GM12892 (cell line): Measurements from ENCODE around the gene ADRA2C. TPM values are rescaled to one million over a fixed set of nuclear protein-coding genes. Genes with fewer than 3 reads are reported as not detected.

ENCODE experiments used
- DNase-seq: peaks from one replicate; pipeline ENCODE4 v3.0.0; 2011; ENCODE audit not compliant: insufficient read length
- FAIRE-seq: peaks from 2 replicates; lab custom pipeline; 2011; peaks lifted over from hg19 to GRCh38; lab: Jason Lieb, UNC
- POLR2A ChIP-seq: IDR thresholded peaks from 2 replicates; pipeline ENCODE4 v1.6.1; 2011; ENCODE audit warnings: low read depth, low read length, control low read depth
- POLR2AphosphoS5 ChIP-seq: IDR thresholded peaks from 2 replicates; pipeline ENCODE4 v1.6.1; 2011; ENCODE audit warnings: low read depth, low read length, control low read depth
- TAF1 ChIP-seq: IDR thresholded peaks from 2 replicates; pipeline ENCODE4 v1.6.1; 2011; ENCODE audit warnings: low read depth, mild to moderate bottlenecking, control low read depth, low read length, borderline replicate concordance
- polyA plus RNA-seq: library from polyadenylated mRNA; unstranded; fragments of >200 nt; gene quantifications from one replicate; pipeline ENCODE4 v1.2.1, GENCODE V29; 2012; ENCODE audit warnings: missing spikeins, inconsistent platforms; ENCODE audit not compliant: missing spikeins

The ADRA2C gene
- polyA plus RNA-seq = not detected

- FAIRE-seq = no peak
- no peak for TF ChIP-seq POLR2AphosphoS5
- no peak for TF ChIP-seq POLR2A
- TF ChIP-seq TAF1 = no peak
- no peak for DNase-seq
Observed at GRCh38 chr4:3766036-3766784, at the start of gene ADRA2C. ADRA2C (plus strand) TSS chr4:3766385; CDS start chr4:3766607, 222 bp downstream.

GRCh38 chr4:3716631-3717235 is 49.5 kb upstream of the ADRA2C start:
- TF ChIP-seq POLR2AphosphoS5 (no peak), POLR2A (no peak), TAF1 (no peak)
- no peak for DNase-seq
- FAIRE-seq = no peak

GRCh38 chr4:3717241-3717640 is 48.9 kb upstream of the ADRA2C start:
- no peak for TF ChIP-seq TAF1
- TF ChIP-seq POLR2A = no peak
- no peak for TF ChIP-seq POLR2AphosphoS5
- FAIRE-seq (no peak), DNase-seq (no peak)

GRCh38 chr4:3718462-3718861 is 47.7 kb upstream of the ADRA2C start:
- no peak for DNase-seq
- no peak for TF ChIP-seq POLR2A
- no peak for TF ChIP-seq POLR2AphosphoS5
- TF ChIP-seq TAF1 = no peak
- no peak for FAIRE-seq

GRCh38 chr4:3719191-3719590 is 47.0 kb upstream of the ADRA2C start:
- no peak for FAIRE-seq
- TF ChIP-seq TAF1 (no peak), POLR2A (no peak), POLR2AphosphoS5 (no peak)
- no peak for DNase-seq

DNA sequence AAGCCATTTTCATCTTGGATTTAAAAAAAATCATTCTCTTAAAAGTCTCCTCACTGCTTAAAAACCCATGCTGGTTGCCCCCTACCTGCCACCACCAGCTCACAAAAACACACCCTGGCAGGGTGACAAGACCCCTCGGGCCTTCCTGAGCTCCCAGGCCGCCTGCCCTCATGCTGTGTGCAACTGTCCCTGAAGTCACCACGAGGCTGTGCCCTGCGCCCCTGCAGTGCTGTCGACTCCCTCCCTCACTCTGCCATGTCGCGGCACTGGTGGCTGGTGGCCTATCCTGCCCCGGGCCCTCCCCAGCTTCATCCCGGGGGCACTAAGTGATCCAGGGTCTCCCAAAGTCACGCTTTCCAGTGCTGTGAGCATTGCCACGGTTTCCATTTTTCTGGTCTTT is 46.3 kb upstream of the ADRA2C start:
- TF ChIP-seq POLR2AphosphoS5 (no peak), POLR2A (no peak), TAF1 (no peak)
- no peak for FAIRE-seq
- no peak for DNase-seq

DNA sequence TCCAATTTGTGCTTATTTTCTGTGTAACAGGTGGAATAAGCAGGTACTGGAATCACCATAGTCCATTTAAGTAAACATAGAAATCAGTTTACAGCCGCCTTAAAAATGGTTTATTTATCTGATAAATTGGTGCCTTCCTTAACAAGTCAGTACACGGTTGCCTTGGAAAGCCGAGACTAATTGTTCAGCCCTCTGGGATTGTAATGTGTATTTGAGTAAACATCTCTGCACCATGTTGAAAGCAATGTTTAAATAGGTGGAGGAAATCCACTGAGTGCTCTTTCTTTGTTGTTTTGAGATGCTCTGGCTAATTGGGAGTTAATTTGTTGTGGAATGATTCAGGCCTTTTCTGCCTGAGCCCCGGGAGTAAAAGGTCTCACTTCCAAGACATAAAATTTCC is 45.7 kb upstream of the ADRA2C start:
- TF ChIP-seq TAF1 (no peak), POLR2AphosphoS5 (no peak), POLR2A (no peak)
- FAIRE-seq (no peak), DNase-seq (no peak)

DNA sequence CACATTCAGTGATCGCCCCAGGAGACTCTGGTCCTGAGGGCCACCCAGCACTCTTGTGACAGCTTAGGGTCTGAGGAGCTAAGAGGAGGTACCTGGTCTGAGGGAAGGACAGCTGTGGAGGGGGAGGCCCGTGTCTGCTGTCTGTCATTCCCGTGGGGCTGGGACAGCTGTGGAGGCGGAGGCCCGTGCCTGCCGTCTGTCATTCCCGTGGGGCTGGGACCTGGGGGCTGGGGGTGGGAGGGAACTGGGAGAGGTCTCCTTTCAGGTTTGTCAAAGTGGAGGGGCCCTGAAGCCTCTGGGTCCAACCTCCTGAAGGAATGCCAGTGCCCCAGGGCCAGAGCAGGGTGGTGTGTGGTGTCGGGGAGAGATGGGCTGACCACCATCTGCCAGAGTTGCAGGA is 45.0 kb upstream of the ADRA2C start:
- no peak for FAIRE-seq
- TF ChIP-seq TAF1 (no peak), POLR2A (no peak), POLR2AphosphoS5 (no peak)
- DNase-seq = no peak

DNA sequence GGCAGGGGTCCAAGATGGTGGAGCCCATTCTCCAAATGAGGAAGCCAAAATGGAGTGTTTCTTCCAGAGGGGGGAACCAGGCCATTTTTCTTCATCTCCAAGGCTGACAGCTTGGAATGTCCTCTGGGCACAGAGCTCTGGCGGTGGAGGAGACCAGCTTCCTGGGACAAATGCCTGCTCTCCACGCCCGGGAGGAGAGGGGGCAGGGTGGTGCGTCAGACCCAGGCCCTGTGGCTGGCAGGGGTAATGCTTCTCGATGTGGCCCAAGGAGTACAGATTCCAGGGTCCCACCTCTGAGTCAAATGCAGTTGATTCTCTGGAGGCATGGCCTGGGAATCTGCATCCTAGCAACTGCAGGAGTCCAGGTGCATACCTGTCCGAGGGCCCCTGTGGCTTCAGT is 44.6 kb upstream of the ADRA2C start:
- no peak for TF ChIP-seq TAF1
- no peak for TF ChIP-seq POLR2AphosphoS5
- no peak for TF ChIP-seq POLR2A
- FAIRE-seq = no peak
- no peak for DNase-seq

DNA sequence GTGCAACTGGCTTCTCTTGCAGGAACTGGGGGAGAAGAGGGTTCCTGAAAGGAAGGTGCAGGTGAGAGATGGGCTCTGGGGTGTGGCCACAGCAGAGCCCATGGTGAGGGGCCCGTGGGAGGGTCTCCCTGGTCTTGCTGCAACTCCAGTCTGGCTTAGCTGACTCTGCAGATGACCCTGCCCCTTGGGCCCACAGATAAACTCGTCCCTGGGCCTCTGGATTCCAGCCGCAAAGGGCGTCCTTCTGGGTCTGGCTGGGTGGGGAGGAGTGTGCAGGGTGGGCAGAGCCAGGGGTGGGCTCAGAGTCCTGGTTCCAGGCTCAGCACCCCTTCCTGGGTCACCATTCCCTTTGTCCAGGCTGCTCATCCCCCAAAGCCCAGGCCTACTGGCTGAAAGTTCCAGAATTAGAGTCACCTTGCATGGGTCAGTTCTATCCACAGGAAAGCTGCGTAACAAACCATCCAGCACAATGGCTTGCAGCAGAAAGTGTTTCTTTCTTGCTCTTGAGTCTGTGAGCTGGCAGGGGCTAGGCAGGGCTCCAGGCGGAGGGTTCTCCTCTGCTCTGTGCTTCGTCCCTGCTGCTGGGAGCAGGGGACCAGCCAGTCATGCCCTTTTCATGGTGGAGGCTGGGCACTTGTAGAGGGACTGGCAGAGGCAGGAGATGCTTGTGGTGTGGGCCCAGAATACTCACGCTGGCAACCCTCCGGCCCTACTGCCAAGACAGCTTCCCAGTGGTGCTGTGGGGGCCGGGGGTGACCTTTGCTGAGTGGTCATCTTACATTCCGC is 43.5 kb upstream of the ADRA2C start:
- no peak for DNase-seq
- TF ChIP-seq TAF1 (no peak), POLR2A (no peak), POLR2AphosphoS5 (no peak)
- FAIRE-seq = no peak

GRCh38 chr4:3723232-3723642 is 42.9 kb upstream of the ADRA2C start:
- TF ChIP-seq POLR2A = no peak
- no peak for TF ChIP-seq TAF1
- no peak for TF ChIP-seq POLR2AphosphoS5
- FAIRE-seq (no peak), DNase-seq (no peak)

DNA sequence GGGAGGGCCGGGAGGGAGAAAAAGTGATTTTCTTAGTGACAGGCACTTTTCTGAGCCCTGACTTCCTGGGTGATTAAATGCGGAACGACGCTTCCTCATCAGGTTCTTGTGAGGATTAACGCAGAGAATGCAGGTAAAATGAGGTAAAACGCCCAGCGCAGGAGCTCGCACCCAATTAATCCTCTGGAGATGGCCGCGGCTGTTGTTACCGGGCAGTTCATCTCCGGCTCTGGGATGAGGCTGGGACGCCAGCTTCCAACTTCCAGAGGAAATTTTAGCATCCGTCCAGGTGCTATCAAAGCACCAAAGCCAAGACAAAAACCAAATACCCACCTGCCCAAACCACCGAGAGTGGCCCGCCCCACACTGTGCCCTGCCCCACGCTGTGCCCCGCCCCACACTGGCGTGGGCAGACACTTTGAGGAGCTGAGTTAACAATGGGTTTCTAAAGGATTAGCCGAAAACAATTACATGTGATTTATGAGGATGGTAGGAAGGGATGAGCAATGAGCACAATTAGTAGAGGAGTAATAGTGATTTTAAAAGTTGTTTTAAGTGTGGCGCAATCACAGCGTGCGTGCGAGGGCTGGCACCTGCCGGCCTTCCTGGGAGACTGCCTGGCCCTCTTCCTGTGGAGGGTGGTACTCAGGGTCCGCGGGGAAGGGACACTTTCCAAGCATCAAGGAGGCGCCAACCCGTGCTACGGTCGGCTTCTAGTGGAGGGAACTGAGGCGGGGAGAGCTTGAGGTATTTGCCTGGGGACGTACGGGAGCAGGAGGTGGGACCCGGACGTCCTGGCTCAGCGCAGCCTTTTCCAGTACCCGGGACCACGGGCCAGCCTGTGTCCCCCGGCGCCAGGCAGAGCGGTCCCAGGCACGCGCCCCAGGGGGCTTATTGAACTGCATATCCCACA is 41.6 kb upstream of the ADRA2C start:
- no peak for DNase-seq
- FAIRE-seq = no peak

More for the DNA sequence above, 41.6 kb upstream of the ADRA2C start:
- no peak for TF ChIP-seq POLR2A
- no peak for TF ChIP-seq POLR2AphosphoS5
- TF ChIP-seq TAF1 = no peak
